ENCODE measurements around the gene ACER3.

GRCh38 chr11:76972051-76972450, 111.3 kb downstream of the ACER3 start:
- TF ChIP-seq, protein P1, sequence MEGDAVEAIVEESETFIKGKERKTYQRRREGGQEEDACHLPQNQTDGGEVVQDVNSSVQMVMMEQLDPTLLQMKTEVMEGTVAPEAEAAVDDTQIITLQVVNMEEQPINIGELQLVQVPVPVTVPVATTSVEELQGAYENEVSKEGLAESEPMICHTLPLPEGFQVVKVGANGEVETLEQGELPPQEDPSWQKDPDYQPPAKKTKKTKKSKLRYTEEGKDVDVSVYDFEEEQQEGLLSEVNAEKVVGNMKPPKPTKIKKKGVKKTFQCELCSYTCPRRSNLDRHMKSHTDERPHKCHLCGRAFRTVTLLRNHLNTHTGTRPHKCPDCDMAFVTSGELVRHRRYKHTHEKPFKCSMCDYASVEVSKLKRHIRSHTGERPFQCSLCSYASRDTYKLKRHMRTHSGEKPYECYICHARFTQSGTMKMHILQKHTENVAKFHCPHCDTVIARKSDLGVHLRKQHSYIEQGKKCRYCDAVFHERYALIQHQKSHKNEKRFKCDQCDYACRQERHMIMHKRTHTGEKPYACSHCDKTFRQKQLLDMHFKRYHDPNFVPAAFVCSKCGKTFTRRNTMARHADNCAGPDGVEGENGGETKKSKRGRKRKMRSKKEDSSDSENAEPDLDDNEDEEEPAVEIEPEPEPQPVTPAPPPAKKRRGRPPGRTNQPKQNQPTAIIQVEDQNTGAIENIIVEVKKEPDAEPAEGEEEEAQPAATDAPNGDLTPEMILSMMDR (IDR thresholded peaks at IDR 0.05; ENCODE audit: insufficient read depth, low read length): no peak
- TF ChIP-seq POLR2AphosphoS5 (IDR thresholded peaks at IDR 0.05; ENCODE audit: low read depth): no peak

All from HL-60 (cell line).